Liver (tissue), 9 donors: ENCODE measurements around the gene GPR37. TPM values are rescaled to one million over a fixed set of nuclear protein-coding genes. Genes with fewer than 3 reads are reported as not detected.

Experiments used
- DNase-seq: peaks from one replicate; pipeline ENCODE4 v3.0.0-alpha.2; 2017; ENCODE audit warnings: low spot score
- H3K27ac ChIP-seq, 2 donors: one replicate each; pipeline ENCODE4 v1.7.0; 2013; ENCODE audit warnings: inconsistent platforms in 2 of 2, low read length in 2 of 2, control low read depth in 1 of 2, low read depth in 1 of 2, mild to moderate bottlenecking in 1 of 2
- H3K27me3 ChIP-seq, 4 donors: one replicate each; pipeline versions ENCODE4 v1.6.1 to v1.7.0; 2013; ENCODE audit warnings: low read length in 3 of 4, inconsistent platforms in 1 of 4, mild to moderate bottlenecking in 1 of 4, moderate library complexity in 1 of 4; ENCODE audit not compliant: control insufficient read depth in 4 of 4, insufficient read depth in 4 of 4
- H3K36me3 ChIP-seq, 4 donors: one replicate each; pipeline versions ENCODE4 v1.6.1 to v1.7.0; 2013; ENCODE audit warnings: low read length in 3 of 4, mild to moderate bottlenecking in 3 of 4, low read depth in 1 of 4, moderate library complexity in 1 of 4; ENCODE audit not compliant: control insufficient read depth in 4 of 4, insufficient read depth in 3 of 4
- H3K4me1 ChIP-seq, 4 donors: one replicate each; pipeline versions ENCODE4 v1.6.1 to v1.7.0; 2013; ENCODE audit warnings: low read length in 3 of 4, mild to moderate bottlenecking in 3 of 4, moderate library complexity in 1 of 4; ENCODE audit not compliant: control insufficient read depth in 4 of 4, insufficient read depth in 4 of 4
- H3K4me3 ChIP-seq, 3 donors: one replicate each; pipeline versions ENCODE4 v1.6.1 to v1.7.0; 2013; ENCODE audit warnings: low read length in 3 of 3, control low read depth in 1 of 3, low read depth in 1 of 3, mild to moderate bottlenecking in 1 of 3
- H3K9ac ChIP-seq, 2 donors: one replicate each; pipeline ENCODE4 v1.7.0; 2013; ENCODE audit warnings: low read length in 2 of 2, mild to moderate bottlenecking in 2 of 2, moderate library complexity in 2 of 2, control low read depth in 1 of 2, low read depth in 1 of 2
- H3K9me3 ChIP-seq, 4 donors: one replicate each; pipeline versions ENCODE4 v1.6.1 to v1.7.0; 2013; ENCODE audit warnings: low read length in 3 of 4; ENCODE audit not compliant: control insufficient read depth in 4 of 4
- ATF3 ChIP-seq: IDR thresholded peaks from 2 replicates; pipeline ENCODE4 v1.6.1; 2016; ENCODE audit warnings: antibody characterized with exemption
- CTCF ChIP-seq: fragments of 150-350 bp; IDR thresholded peaks from 2 replicates; pipeline ENCODE4 v1.5.1; 2017; ENCODE audit warnings: improper control_type of control experiment, low read depth, low read length; ENCODE audit not compliant: missing input control
- EGR1 ChIP-seq, 2 donors: IDR thresholded peaks; 2 replicates each; pipeline ENCODE4 v1.6.1; 2016 to 2018; ENCODE audit warnings: antibody characterized with exemption in 2 of 2, low read depth in 2 of 2
- FOXA1 ChIP-seq: IDR thresholded peaks from 2 replicates; pipeline ENCODE4 v1.6.1; 2016; ENCODE audit warnings: antibody characterized with exemption
- FOXA2 ChIP-seq: IDR thresholded peaks from 2 replicates; pipeline ENCODE4 v1.6.1; 2016; ENCODE audit warnings: antibody characterized with exemption
- GABPA ChIP-seq, 2 donors: IDR thresholded peaks in 1 of 2; conservative IDR thresholded peaks in 1 of 2; 2 replicates each; pipeline ENCODE4 v1.6.1; 2016; ENCODE audit warnings: antibody characterized with exemption in 2 of 2, mild to moderate bottlenecking in 1 of 2, moderate library complexity in 1 of 2
- HNF4A ChIP-seq, 2 donors: conservative IDR thresholded peaks; 2 replicates each; pipeline ENCODE4 v1.6.1; 2016; ENCODE audit warnings: antibody characterized with exemption in 2 of 2, mild to moderate bottlenecking in 2 of 2
- HNF4G ChIP-seq: IDR thresholded peaks from 2 replicates; pipeline ENCODE4 v1.6.1; 2016; ENCODE audit warnings: antibody characterized with exemption
- JUND ChIP-seq, 2 donors: IDR thresholded peaks; 2 replicates each; pipeline ENCODE4 v1.6.1; 2016; ENCODE audit warnings: antibody characterized with exemption in 2 of 2
- NR2F2 ChIP-seq: IDR thresholded peaks from 2 replicates; pipeline ENCODE4 v1.6.1; 2016; ENCODE audit warnings: antibody characterized with exemption
- RAD21 ChIP-seq, 2 donors: IDR thresholded peaks; 2 replicates each; pipeline ENCODE4 v1.6.1; 2016; ENCODE audit warnings: antibody characterized with exemption in 2 of 2, mild to moderate bottlenecking in 2 of 2
- RXRA ChIP-seq, 2 donors: IDR thresholded peaks; 2 replicates each; pipeline ENCODE4 v1.6.1; 2017 to 2018; ENCODE audit warnings: antibody characterized with exemption in 2 of 2, mild to moderate bottlenecking in 1 of 2
- SP1 ChIP-seq: IDR thresholded peaks from 2 replicates; pipeline ENCODE4 v1.6.1; 2018; ENCODE audit warnings: antibody characterized with exemption, mild to moderate bottlenecking
- TAF1 ChIP-seq: conservative IDR thresholded peaks from 2 replicates; pipeline ENCODE4 v1.6.1; 2016; ENCODE audit warnings: antibody characterized with exemption, mild to moderate bottlenecking
- YY1 ChIP-seq: IDR thresholded peaks from 2 replicates; pipeline ENCODE4 v1.6.1; 2016; ENCODE audit warnings: antibody characterized with exemption, mild to moderate bottlenecking
- ZBTB33 ChIP-seq: IDR thresholded peaks from 2 replicates; pipeline ENCODE4 v1.6.1; 2016; ENCODE audit warnings: antibody characterized with exemption
- WGBS: extraction: QIAGEN DNeasy Blood & Tissue Kit; methylation state at CpG from one replicate; pipeline ENCODE4 v1.1.7; 2013; 5-methylcytosine and 5-hydroxymethylcytosine counted together
- polyA plus RNA-seq, 2 donors: library from polyadenylated mRNA; stranded (reverse) in 1 of 2; unstranded in 1 of 2; fragments of 200-250 nt in 1 of 2; fragments of >200 nt in 1 of 2; fragmentation: Nextera tagmentation in 1 of 2; extraction: Ambion mirVana in 1 of 2; gene quantifications; one replicate each; pipeline versions ENCODE4 v1.2.1 to v1.2.3, GENCODE V29; 2013 to 2015
- total RNA-seq, 2 donors: library from RNA; depleted of rRNA; stranded (reverse); fragments of >200 nt; gene quantifications; one replicate each; pipeline ENCODE4 v1.2.3, GENCODE V29; 2014
- TF ChIP-seq, protein P1 (sequence below): IDR thresholded peaks from 2 replicates; pipeline ENCODE4 v1.6.1; 2016; ENCODE audit warnings: antibody characterized with exemption, mild to moderate bottlenecking
- TF ChIP-seq, protein P2 (sequence below): IDR thresholded peaks from 2 replicates; pipeline ENCODE4 v1.6.1; 2016; ENCODE audit warnings: antibody characterized with exemption
- donor health status: healthy.
- donor health status: healthy.
- donor health status: healthy.
- donor health status: healthy.
- donor health status: healthy.

GPR37 gene
- total and polyA plus RNA-seq, 4 donors = 0.33 to 12.0 (median 8.7) TPM

DNA sequence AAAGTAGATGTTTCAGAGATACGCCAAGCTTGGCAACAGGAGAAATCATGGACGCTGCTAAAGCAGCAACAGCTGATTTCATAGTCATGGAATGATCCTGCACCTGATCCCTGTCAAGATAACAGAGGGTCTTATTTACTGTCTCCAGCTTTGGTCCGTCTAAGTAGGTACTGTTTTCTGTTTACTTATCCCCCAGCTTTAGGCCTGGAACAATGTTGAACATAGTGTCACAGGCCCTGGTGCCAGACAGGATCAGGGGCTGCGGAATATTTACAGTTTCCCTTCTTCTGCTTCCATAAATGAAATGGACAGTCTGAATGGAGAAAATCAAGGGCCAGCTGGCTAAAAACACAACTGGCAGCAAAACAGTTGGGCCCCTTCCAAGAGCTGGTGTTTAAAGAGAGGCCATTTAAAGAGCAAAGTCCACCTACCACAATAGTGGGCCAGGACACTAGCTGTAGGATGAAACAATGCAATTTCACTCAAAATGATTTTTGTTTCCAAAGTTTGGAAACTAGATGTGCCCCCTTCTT, 2.9 kb downstream of the GPR37 start:
- Histone ChIP-seq H3K27me3 (no peaks in the 10 kb centered on the region), H3K36me3 (no peaks in the 10 kb centered on the region), H3K9ac (no peak overlapping the region), H3K4me3 (peak overlapping the region; percentile 30 to 95 (median 74)), H3K4me1 (peaks cover 9 to 36% (median 19%) of the 10 kb centered on the region in 4 donors), H3K27ac (peak overlapping the region in 1 of 2 donors; percentile 68), H3K9me3 (no peaks in the 10 kb centered on the region)
- TF ChIP-seq NR2F2 (no peak), SP1 (peak; percentile 78), HNF4A (conservative IDR thresholded peaks at IDR 0.05) (peak; percentile 94 to 95), CTCF (no peak), FOXA2 (peak; percentile 15), FOXA1 (peak; percentile 29), ATF3 (peak; percentile 41), JUND (IDR thresholded peaks at IDR 0.05) (no peak), ZBTB33 (peak; percentile 24), RXRA (IDR thresholded peaks at IDR 0.05) (peak; percentile 35 to 42), TAF1 (no peak), YY1 (peak; percentile 93), EGR1 (IDR thresholded peaks at IDR 0.05; ENCODE audit: low read depth in 2 of 2) (no peak), GABPA (IDR thresholded peaks at IDR 0.05 in 1 of 2, conservative IDR thresholded peaks at IDR 0.05 in 1 of 2) (no peak), HNF4G (peak; percentile 92), RAD21 (IDR thresholded peaks at IDR 0.05) (peak; percentile 28 to 63)
- TF ChIP-seq, protein P1, sequence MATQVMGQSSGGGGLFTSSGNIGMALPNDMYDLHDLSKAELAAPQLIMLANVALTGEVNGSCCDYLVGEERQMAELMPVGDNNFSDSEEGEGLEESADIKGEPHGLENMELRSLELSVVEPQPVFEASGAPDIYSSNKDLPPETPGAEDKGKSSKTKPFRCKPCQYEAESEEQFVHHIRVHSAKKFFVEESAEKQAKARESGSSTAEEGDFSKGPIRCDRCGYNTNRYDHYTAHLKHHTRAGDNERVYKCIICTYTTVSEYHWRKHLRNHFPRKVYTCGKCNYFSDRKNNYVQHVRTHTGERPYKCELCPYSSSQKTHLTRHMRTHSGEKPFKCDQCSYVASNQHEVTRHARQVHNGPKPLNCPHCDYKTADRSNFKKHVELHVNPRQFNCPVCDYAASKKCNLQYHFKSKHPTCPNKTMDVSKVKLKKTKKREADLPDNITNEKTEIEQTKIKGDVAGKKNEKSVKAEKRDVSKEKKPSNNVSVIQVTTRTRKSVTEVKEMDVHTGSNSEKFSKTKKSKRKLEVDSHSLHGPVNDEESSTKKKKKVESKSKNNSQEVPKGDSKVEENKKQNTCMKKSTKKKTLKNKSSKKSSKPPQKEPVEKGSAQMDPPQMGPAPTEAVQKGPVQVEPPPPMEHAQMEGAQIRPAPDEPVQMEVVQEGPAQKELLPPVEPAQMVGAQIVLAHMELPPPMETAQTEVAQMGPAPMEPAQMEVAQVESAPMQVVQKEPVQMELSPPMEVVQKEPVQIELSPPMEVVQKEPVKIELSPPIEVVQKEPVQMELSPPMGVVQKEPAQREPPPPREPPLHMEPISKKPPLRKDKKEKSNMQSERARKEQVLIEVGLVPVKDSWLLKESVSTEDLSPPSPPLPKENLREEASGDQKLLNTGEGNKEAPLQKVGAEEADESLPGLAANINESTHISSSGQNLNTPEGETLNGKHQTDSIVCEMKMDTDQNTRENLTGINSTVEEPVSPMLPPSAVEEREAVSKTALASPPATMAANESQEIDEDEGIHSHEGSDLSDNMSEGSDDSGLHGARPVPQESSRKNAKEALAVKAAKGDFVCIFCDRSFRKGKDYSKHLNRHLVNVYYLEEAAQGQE = no peak
- TF ChIP-seq, protein P2, sequence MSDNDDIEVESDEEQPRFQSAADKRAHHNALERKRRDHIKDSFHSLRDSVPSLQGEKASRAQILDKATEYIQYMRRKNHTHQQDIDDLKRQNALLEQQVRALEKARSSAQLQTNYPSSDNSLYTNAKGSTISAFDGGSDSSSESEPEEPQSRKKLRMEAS = no peak
- WGBS = 26% methylated on average over 4 of the region's 4 CpGs
- DNase-seq = no peak
